ENCODE measurements around the gene OLA1. TPM values are rescaled to one million over a fixed set of nuclear protein-coding genes. Genes with fewer than 3 reads are reported as not detected.

Gene OLA1
- polyA plus RNA-seq, 1 donor from 2014 or later = 134 TPM

- H4K20me1 ChIP-seq (ENCODE audit: insufficient read depth) = no peaks in the 10 kb centered on the region
- TF ChIP-seq EP300 (conservative IDR thresholded peaks at IDR 0.05; ENCODE audit: poor library complexity, severe bottlenecking) (no peak), POLR2AphosphoS5 (IDR thresholded peaks at IDR 0.05) (no peak), TAF1 (IDR thresholded peaks at IDR 0.05; ENCODE audit: low read depth) (no peak), EZH2 (IDR thresholded peaks at IDR 0.05; ENCODE audit: borderline replicate concordance, insufficient read depth, low read length, poor library complexity, severe bottlenecking) (no peak), RAD21 (conservative IDR thresholded peaks at IDR 0.05) (no peak), REST (IDR thresholded peaks at IDR 0.05; ENCODE audit: borderline replicate concordance) (no peak), CTCF (IDR thresholded peaks at IDR 0.05; ENCODE audit: poor library complexity, severe bottlenecking) (no peak), SMC3 (conservative IDR thresholded peaks at IDR 0.05; ENCODE audit: poor library complexity) (no peak), MXI1 (conservative IDR thresholded peaks at IDR 0.05; ENCODE audit: poor library complexity, severe bottlenecking) (no peak)
- H3K9me2 ChIP-seq (ENCODE audit: insufficient read depth, low read length) = no peaks in the 10 kb centered on the region
- no peak overlapping the region for H3K4me3 ChIP-seq (ENCODE audit: low read length)
- no peaks in the 10 kb centered on the region for H3K27me3 ChIP-seq (ENCODE audit: insufficient read depth, low read depth, low read length)
- H2AFZ ChIP-seq (ENCODE audit: low read depth, low read length) = no peak overlapping the region
- H3K79me2 ChIP-seq (replicated peaks; ENCODE audit: insufficient read depth, low read length) = no peaks in the 10 kb centered on the region
- no peak overlapping the region for H3K4me2 ChIP-seq (ENCODE audit: low read length)
- H3K27ac ChIP-seq (ENCODE audit: low read length) = no peak overlapping the region
- no peaks in the 10 kb centered on the region for H3F3A ChIP-seq (ENCODE audit: insufficient read depth, low read length, poor library complexity, severe bottlenecking)
- no peaks in the 10 kb centered on the region for H3K9me3 ChIP-seq (ENCODE audit: low read length)
- no peaks in the 10 kb centered on the region for H3K36me3 ChIP-seq (ENCODE audit: insufficient read depth, low read length)
- no peak overlapping the region for H3K9ac ChIP-seq (ENCODE audit: low read length)
Observed at GRCh38 chr2:174266288-174266687, 18.0 kb upstream of the OLA1 start.

GRCh38 chr2:174263997-174264396, 15.7 kb upstream of the OLA1 start:
- Histone ChIP-seq H4K20me1 (ENCODE audit: insufficient read depth) (no peaks in the 10 kb centered on the region), H3K9ac (ENCODE audit: low read length) (no peak overlapping the region), H3K36me3 (ENCODE audit: insufficient read depth, low read length) (no peaks in the 10 kb centered on the region), H2AFZ (ENCODE audit: low read depth, low read length) (no peak overlapping the region), H3K9me3 (ENCODE audit: low read length) (no peaks in the 10 kb centered on the region), H3F3A (ENCODE audit: insufficient read depth, low read length, poor library complexity, severe bottlenecking) (no peaks in the 10 kb centered on the region), H3K27ac (ENCODE audit: low read length) (no peak overlapping the region), H3K4me3 (ENCODE audit: low read length) (no peak overlapping the region), H3K79me2 (replicated peaks; ENCODE audit: insufficient read depth, low read length) (no peaks in the 10 kb centered on the region), H3K4me2 (ENCODE audit: low read length) (no peak overlapping the region), H3K27me3 (ENCODE audit: insufficient read depth, low read depth, low read length) (no peaks in the 10 kb centered on the region), H3K9me2 (ENCODE audit: insufficient read depth, low read length) (no peaks in the 10 kb centered on the region)
- TF ChIP-seq EP300 (conservative IDR thresholded peaks at IDR 0.05; ENCODE audit: poor library complexity, severe bottlenecking) = no peak
- TF ChIP-seq POLR2AphosphoS5 (IDR thresholded peaks at IDR 0.05) = no peak
- no peak for TF ChIP-seq TAF1 (IDR thresholded peaks at IDR 0.05; ENCODE audit: low read depth)
- TF ChIP-seq EZH2 (IDR thresholded peaks at IDR 0.05; ENCODE audit: borderline replicate concordance, insufficient read depth, low read length, poor library complexity, severe bottlenecking) = no peak
- no peak for TF ChIP-seq CTCF (IDR thresholded peaks at IDR 0.05; ENCODE audit: poor library complexity, severe bottlenecking)
- TF ChIP-seq REST (IDR thresholded peaks at IDR 0.05; ENCODE audit: borderline replicate concordance) = no peak
- no peak for TF ChIP-seq SMC3 (conservative IDR thresholded peaks at IDR 0.05; ENCODE audit: poor library complexity)
- no peak for TF ChIP-seq MXI1 (conservative IDR thresholded peaks at IDR 0.05; ENCODE audit: poor library complexity, severe bottlenecking)
- no peak for TF ChIP-seq RAD21 (conservative IDR thresholded peaks at IDR 0.05)
